Esophagus mucosa (tissue), 1 donor: ENCODE measurements around the gene GID8. TPM values are rescaled to one million over a fixed set of nuclear protein-coding genes. Genes with fewer than 3 reads are reported as not detected.

Experiments
- ATAC-seq: fragments of 200-7000 bp; cut with Tn5 transposase; one replicate; pipeline ENCODE4 v1.9.1; 2020
- total RNA-seq: library from RNA; stranded (reverse); gene quantifications from one replicate; pipeline ENCODE4 v1.2.4, GENCODE V29; 2023
- donor health status: DM: yes; HTN: yes; CAD: no.

The GID8 gene
- total RNA-seq, 1 donor from 2014 or later: 42.7 TPM

DNA sequence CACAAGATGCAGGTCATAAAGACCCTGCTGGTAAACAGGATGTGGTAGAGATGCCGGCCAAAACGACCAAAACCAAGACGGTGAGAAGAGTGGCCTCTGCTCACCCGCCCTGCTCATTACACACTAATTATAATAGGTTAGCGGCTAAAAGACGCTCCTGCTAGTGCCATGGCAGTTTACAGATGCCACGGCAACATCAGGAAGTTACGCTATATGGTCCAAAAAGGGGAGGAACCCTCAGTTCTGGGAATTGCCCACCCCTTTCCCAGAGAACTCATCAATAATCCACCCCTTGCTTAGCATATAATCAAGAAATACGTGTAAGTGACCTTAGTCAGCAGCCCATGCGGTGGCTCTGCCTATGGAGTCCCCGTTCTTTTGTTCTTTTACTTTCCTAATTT lies 51.3 kb downstream of the GID8 start:
- ATAC-seq: no peak

DNA sequence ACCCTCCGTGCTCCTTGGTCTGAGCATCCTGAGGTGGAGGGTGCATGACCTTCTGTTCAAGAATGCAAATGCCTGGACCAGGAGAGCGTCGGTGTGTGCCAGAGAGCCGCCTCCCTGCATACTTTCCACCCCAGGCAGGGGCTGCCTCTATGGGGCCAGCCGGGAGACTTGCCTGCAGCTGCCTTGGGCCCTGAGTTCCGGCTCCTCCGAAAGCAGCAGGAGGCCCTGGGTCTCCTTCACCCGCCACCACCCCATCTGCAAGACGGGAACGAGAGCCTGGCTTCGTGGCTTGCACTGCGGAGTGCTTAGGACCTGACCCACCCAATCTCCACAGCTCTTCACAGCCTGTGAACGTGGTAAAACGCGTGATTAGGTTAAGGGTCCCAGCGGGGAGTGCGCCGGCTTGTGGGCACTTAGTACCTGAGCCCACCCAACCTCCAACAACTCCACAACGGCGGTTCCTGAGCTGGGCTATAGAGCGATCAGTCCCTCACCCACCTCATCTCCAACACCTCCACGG lies 52.4 kb downstream of the GID8 start:
- ATAC-seq: no peak

DNA sequence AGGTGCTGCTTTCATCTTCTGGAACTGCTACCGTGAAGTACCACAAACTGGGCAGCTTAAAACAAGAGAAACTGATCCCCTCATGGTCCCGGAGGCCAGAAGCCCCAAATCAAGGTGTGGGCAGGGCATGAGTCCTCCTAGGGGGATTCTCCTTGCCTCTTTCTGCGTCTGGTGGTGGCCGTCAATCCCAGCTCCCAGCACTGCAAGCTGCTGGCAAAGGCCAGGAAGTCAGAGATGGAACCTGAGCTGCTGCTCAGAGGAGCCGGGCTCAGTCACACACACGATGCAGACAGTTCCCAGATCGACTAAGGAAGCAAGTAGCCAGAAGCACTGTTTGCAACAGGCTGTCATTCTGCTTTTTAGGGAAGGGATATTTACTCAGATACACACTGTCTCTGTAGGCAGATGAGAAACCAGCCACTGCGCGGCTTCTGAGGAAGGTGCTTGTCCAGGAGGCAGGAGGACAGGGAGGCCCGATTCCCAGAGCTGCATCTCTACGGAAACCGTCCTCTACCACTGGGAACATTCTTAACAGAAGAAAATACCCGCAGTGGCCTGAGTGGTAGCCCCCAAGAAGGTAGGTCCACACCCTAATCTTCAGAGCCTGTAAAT lies 53.4 kb downstream of the GID8 start:
- ATAC-seq: no peak

DNA sequence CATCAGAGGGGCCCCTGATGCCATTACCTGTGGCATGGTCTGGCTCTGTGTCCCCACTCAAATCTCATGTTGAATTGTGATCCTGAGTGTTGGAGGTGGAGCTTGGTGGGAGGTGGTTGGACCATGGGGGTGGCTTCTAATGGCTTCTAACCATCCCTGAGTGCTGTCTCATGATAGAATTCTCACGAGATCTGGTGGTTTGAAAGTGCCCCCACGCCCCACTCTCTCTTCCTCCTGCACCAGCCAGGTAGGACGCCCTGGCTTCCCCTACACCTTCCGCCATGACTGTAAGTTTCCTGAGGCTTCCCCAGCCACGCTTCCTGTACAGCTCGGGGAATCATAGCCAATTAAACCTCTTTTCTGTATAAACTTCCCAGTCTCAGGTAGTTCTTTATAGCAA lies 53.9 kb downstream of the GID8 start:
- no peak for ATAC-seq

DNA sequence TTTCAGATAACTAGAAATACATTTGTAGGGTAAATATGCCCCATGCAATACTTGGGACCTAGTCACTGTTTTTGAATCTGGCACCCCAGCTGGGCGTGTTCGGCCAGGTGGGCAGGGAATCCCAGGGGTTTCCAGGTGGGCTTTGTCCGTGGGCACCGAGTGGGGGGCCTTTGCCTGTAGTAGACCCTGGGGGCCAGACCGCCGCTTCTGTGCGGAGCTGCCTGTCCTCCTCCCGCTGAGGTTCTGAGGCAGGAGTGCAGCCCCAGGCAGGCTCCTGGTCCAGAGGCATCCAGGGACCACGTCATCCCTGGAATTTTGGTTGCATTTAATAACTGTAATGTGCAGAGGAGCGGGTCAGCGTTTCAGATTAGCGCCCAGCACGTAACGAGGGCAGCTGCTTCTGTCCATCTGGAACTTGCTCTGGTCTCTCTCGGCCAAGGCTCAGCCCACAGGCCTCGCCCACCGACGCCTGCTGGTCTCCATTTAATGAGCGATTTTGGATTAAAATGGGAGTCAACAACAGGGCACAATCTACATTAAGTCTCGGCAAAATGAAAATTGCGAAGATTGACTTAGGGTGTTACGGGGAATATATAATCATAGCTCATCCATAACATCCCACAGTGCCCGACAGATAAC lies 56.0 kb downstream of the GID8 start:
- ATAC-seq: no peak

- no peak for ATAC-seq
Observed at GRCh38 chr20:62994869-62995281, 56.9 kb downstream of the GID8 start.

- no peak for ATAC-seq
Observed at GRCh38 chr20:62995481-62995880, 57.5 kb downstream of the GID8 start.

DNA sequence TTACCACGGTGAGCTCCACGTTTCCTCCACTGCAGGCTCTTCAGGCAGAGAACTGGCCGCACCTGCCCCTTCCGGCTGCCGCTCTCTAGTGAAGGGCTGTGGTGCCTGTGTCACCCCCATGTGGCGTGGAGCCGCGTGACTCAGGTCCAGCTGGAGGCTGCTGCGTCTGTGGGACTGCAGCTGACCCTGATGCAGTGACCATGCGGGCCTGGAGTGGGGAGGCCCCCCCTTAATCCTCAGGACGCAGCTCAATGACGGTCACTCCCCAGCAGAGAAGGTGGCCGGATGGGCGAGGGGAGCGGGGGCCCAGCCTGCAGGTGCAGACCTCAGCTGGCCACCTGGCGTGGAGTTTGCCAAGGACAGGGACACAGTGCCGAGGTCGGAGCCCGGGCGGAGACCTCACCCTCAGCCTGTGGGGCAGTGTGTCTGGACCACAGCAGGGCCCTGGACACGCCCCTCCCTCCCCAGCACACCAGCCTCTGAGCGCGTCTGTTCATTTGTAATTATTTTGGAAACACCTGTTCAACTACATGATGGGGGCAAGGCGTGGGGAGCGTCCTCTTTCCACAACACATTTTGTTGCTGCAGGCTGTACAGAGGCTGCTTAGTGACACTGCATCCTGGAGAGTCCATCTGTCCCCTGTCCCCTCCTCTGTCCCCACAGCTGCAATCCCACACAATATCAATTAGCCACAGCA lies 58.1 kb downstream of the GID8 start:
- ATAC-seq: no peak

- no peak for ATAC-seq
Observed at GRCh38 chr20:62996596-62996982, 58.6 kb downstream of the GID8 start.

- ATAC-seq: no peak
Observed at GRCh38 chr20:62997417-62998035, 59.6 kb downstream of the GID8 start.

Other genes with a start within 250 kb of the GID8 start
- not detected for gene NTSR1, start 229.3 kb upstream of the GID8 start, total RNA-seq
- gene MRGBP, start 141.7 kb upstream of the GID8 start, total RNA-seq: 5.2 TPM
- gene OGFR, start 133.3 kb upstream of the GID8 start, total RNA-seq: 16.0 TPM
- gene COL9A3, start 121.1 kb upstream of the GID8 start, total RNA-seq: 1.5 TPM
- 5.0 TPM for gene TCFL5, start 76.3 kb upstream of the GID8 start, total RNA-seq
- 26.2 TPM for gene DIDO1, start 11.6 kb upstream of the GID8 start, total RNA-seq
- gene SLC17A9, start 14.6 kb downstream of the GID8 start, total RNA-seq: 0.76 TPM
- not detected for gene BHLHE23, start 68.8 kb downstream of the GID8 start, total RNA-seq